OCI-LY1 (cell line): Measurements from ENCODE around the gene LATS2.

Experiments used
- H2AFZ ChIP-seq: fragments of 200-600 bp; sonication (generic), shearing (Covaris generic); 2 replicates; pipeline ENCODE4 v1.6.0; 2014; ENCODE audit warnings: antibody characterized with exemption, mild to moderate bottlenecking, low read length
- H3F3A ChIP-seq: fragments of 200-600 bp; sonication (generic), shearing (Covaris generic); 2 replicates; pipeline ENCODE4 v1.6.0; 2014; ENCODE audit warnings: mild to moderate bottlenecking, antibody characterized with exemption, low read length, moderate library complexity; ENCODE audit not compliant: insufficient read depth
- H3K27ac ChIP-seq: fragments of 200-600 bp; sonication (generic); 2 replicates; pipeline ENCODE4 v1.5.1; 2014; ENCODE audit warnings: low read length, mixed run types, mild to moderate bottlenecking, low read depth; ENCODE audit not compliant: poor library complexity, severe bottlenecking
- H3K27me3 ChIP-seq: fragments of 200-600 bp; sonication (generic); 2 replicates; pipeline ENCODE4 v1.6.0; 2014; ENCODE audit warnings: antibody characterized with exemption, mild to moderate bottlenecking, low read length, moderate library complexity; ENCODE audit not compliant: insufficient read depth
- H3K36me3 ChIP-seq: fragments of 200-600 bp; sonication (generic); 2 replicates; pipeline ENCODE4 v1.6.1; 2014; ENCODE audit warnings: mild to moderate bottlenecking, antibody characterized with exemption, low read length, moderate library complexity, mixed read lengths; ENCODE audit not compliant: insufficient read depth
- H3K4me1 ChIP-seq: fragments of 200-600 bp; sonication (generic); 2 replicates; pipeline ENCODE4 v1.5.1; 2014; ENCODE audit warnings: mild to moderate bottlenecking, low read length, moderate library complexity; ENCODE audit not compliant: insufficient read depth, severe bottlenecking
- H3K4me2 ChIP-seq: fragments of 200-600 bp; sonication (generic), shearing (Covaris generic); 2 replicates; pipeline ENCODE4 v1.6.1; 2014; ENCODE audit warnings: low read length
- H3K4me3 ChIP-seq: fragments of 200-600 bp; sonication (generic); 2 replicates; pipeline ENCODE4 v1.5.1; 2014; ENCODE audit warnings: low read length, low read depth, mild to moderate bottlenecking, mixed read lengths; ENCODE audit not compliant: poor library complexity, severe bottlenecking
- H3K79me2 ChIP-seq: fragments of 200-600 bp; shearing (Covaris generic); 2 replicates; pipeline ENCODE4 v1.6.1; 2016; ENCODE audit warnings: mixed run types, low read length, mixed read lengths; ENCODE audit not compliant: insufficient read depth
- H3K9ac ChIP-seq: fragments of 200-600 bp; sonication (generic), shearing (Covaris generic); 2 replicates; pipeline ENCODE4 v1.6.1; 2014; ENCODE audit warnings: mild to moderate bottlenecking, low read length, mixed read lengths
- H3K9me2 ChIP-seq: fragments of 200-600 bp; sonication (generic), shearing (Covaris generic); 2 replicates; pipeline ENCODE4 v1.6.1; 2014; ENCODE audit warnings: low read depth, mild to moderate bottlenecking, low read length, mixed read lengths
- H3K9me3 ChIP-seq: fragments of 200-600 bp; shearing (Covaris generic); 2 replicates; pipeline ENCODE4 v1.6.1; 2014; ENCODE audit warnings: low read length, mixed read lengths
- H4K20me1 ChIP-seq: fragments of 200-600 bp; sonication (generic), shearing (Covaris generic); 2 replicates; pipeline ENCODE4 v1.6.0; 2016; ENCODE audit warnings: mild to moderate bottlenecking, low read length; ENCODE audit not compliant: insufficient read depth
- CTCF ChIP-seq: fragments of 200-600 bp; sonication (generic), shearing (Covaris generic); IDR thresholded peaks from 2 replicates; pipeline ENCODE4 v1.5.1; 2017; ENCODE audit warnings: mild to moderate bottlenecking, antibody characterized with exemption, low read length, moderate library complexity, mixed read lengths
- EZH2 ChIP-seq: fragments of 200-600 bp; sonication (generic), shearing (Covaris generic); IDR thresholded peaks from 2 replicates; pipeline ENCODE4 v1.8.0; 2017; ENCODE audit warnings: borderline replicate concordance, mixed run types, mild to moderate bottlenecking, antibody characterized with exemption, low read length, moderate library complexity, mixed read lengths

The LATS2 gene

GRCh38 chr13:21011378-21011777 lies 50.0 kb downstream of the LATS2 start:
- H3K27ac ChIP-seq, result no peak overlapping the region
- TF ChIP-seq CTCF (no peak), EZH2 (no peak)
- H3K4me3 ChIP-seq, result no peak overlapping the region
- H3K36me3 ChIP-seq, result no peaks in the 10 kb centered on the region
- H3F3A ChIP-seq, result no peaks in the 10 kb centered on the region
- no peaks in the 10 kb centered on the region for H3K9me3 ChIP-seq
- H3K9me2 ChIP-seq, result no peaks in the 10 kb centered on the region
- H3K27me3 ChIP-seq, result no peaks in the 10 kb centered on the region
- no peak overlapping the region for H3K4me2 ChIP-seq
- no peak overlapping the region for H2AFZ ChIP-seq
- H3K79me2 ChIP-seq, result no peaks in the 10 kb centered on the region
- H4K20me1 ChIP-seq, result no peaks in the 10 kb centered on the region
- no peak overlapping the region for H3K9ac ChIP-seq
- H3K4me1 ChIP-seq, result no peaks in the 10 kb centered on the region

- Histone ChIP-seq H3K27ac (no peak overlapping the region), H3K4me2 (no peak overlapping the region), H3K9ac (no peak overlapping the region), H3K79me2 (no peaks in the 10 kb centered on the region), H3F3A (no peaks in the 10 kb centered on the region), H3K9me3 (no peaks in the 10 kb centered on the region), H4K20me1 (no peaks in the 10 kb centered on the region), H3K9me2 (no peaks in the 10 kb centered on the region), H3K4me1 (no peaks in the 10 kb centered on the region), H3K4me3 (no peak overlapping the region), H2AFZ (no peak overlapping the region), H3K27me3 (no peaks in the 10 kb centered on the region), H3K36me3 (no peaks in the 10 kb centered on the region)
- TF ChIP-seq EZH2, result no peak
- TF ChIP-seq CTCF, result no peak
Measured at GRCh38 chr13:21010621-21011020, 50.8 kb downstream of the LATS2 start.

- H3K9me3 ChIP-seq, result no peaks in the 10 kb centered on the region
- H3F3A ChIP-seq, result no peaks in the 10 kb centered on the region
- H4K20me1 ChIP-seq, result no peaks in the 10 kb centered on the region
- no peaks in the 10 kb centered on the region for H3K27me3 ChIP-seq
- TF ChIP-seq CTCF (no peak), EZH2 (no peak)
- no peak overlapping the region for H3K27ac ChIP-seq
- no peaks in the 10 kb centered on the region for H3K9me2 ChIP-seq
- no peak overlapping the region for H3K4me3 ChIP-seq
- H3K4me2 ChIP-seq, result no peak overlapping the region
- no peak overlapping the region for H3K9ac ChIP-seq
- no peaks in the 10 kb centered on the region for H3K79me2 ChIP-seq
- no peak overlapping the region for H2AFZ ChIP-seq
- no peaks in the 10 kb centered on the region for H3K36me3 ChIP-seq
- no peaks in the 10 kb centered on the region for H3K4me1 ChIP-seq
Measured at GRCh38 chr13:21009036-21009435, 52.4 kb downstream of the LATS2 start.
